ENCODE results near the gene TMEM108.
A peak's percentile ranks its signal among the peaks of the same experiment; 100 is the strongest.

The TMEM108 gene

GRCh38 chr3:133429063-133429462 lies 390.9 kb downstream of the TMEM108 start:
- DNase-seq: no peak

- DNase-seq: no peak
Measured at GRCh38 chr3:133439563-133439962, 401.4 kb downstream of the TMEM108 start.

GRCh38 chr3:133440652-133441051 lies 402.5 kb downstream of the TMEM108 start:
- no peak for DNase-seq

- no peak for DNase-seq
Measured at GRCh38 chr3:133441867-133442270, 403.7 kb downstream of the TMEM108 start.

GRCh38 chr3:133442518-133442917 lies 404.3 kb downstream of the TMEM108 start:
- no peak for DNase-seq

GRCh38 chr3:133443649-133444422 lies 405.6 kb downstream of the TMEM108 start:
- peak; percentile 86 for DNase-seq

- DNase-seq: no peak
Measured at GRCh38 chr3:133444423-133444774, 406.2 kb downstream of the TMEM108 start.

GRCh38 chr3:133445108-133445507 lies 406.9 kb downstream of the TMEM108 start:
- DNase-seq: peak; percentile 22
